NCI-H1694 (cell line): ENCODE results near the gene KLRC3.
"Not testable (repeated sequence)": the region's sequence is repeated elsewhere in the genome, so short reads cannot be mapped to it uniquely, and the experiment has no call there.

Source experiments
- DNase-seq: peaks from one replicate; lab custom pipeline; 2025; lab: John Stamatoyannopoulos, UW

The KLRC3 gene

DNA sequence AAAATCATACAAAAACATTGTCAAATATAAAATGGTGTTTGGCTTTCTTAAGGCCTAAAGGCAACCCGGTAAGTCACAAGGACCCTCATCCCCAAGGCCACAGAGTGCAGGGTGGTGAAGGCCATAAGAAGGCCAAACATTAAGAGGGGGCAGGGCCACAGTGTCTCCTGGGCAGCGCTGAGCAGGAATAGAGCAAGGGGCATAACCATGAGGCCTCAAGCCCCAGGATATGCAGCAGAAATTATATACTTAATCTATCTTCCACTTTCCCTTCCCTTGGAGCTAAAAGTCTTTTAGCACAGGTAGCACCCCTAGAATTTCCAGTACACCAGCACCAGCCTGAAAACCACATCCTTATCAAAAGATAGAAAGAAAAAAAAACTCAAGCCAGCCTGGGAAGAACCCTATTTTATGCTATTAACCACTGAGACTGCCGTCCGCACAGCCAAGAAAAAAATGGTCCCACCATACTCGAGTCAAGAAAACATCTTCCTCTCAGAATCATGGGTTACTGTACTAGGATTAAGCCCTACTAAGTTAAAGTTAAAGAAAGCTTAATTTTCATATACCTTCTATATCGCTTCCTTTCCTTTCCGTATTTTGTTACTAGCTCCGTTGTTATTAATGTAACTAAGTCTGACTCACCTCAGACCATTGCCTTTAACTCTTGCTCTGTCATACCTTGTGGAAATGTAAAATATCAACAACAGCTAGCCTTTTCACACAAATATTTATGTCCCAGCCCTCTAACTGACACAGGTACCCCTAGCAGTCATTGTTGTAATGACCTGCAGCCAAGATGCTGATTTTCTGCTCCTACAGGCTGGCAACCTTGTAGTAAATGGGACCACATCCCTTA, 50.6 kb downstream of the KLRC3 start:
- DNase-seq, result no peak

DNA sequence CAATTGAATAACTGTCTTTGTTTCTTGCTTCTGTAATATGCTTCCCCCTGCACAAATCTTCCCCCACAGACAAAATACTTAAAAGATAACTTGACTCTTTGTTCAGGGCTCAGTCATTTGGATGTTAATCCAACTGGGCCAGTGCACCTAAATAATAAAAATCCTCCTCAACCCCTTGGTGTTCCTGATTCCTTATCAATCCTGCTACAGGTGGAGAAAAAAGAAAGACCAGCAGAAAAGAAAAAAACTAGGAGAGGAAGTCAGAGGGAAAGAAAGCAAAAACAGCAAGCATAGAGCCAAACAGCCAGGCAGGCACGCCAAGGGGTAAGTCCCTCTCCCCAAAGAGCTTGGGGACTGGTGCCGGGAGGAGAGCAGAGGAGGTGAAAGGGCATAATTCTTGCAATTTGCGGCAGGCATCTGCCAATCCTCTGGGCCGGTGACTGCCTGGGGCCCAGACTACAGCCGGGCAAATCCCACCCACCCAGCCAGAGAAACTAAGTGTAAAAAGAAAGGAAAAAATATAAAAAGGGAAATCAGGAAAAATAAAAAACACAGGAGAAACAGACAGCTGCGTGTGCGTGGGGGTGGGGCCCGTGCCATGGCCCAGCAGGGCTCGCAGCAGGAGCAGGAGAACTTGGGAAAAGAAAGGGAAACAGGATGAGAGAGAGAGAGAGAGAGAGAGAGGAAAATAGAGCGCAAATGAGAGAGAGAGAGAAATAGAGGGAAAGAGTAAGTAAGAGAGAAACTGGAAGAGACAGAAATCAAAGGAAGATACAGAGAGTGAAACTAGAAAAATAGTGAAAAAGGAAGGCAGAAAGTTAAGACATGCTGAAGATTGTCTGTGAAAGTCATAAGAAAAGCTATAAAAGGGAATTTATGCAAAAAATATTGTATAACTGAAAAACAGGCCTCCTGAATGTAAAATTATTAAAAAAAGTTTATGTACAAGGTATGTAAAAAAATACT, 51.9 kb downstream of the KLRC3 start:
- DNase-seq, result no peak

DNA sequence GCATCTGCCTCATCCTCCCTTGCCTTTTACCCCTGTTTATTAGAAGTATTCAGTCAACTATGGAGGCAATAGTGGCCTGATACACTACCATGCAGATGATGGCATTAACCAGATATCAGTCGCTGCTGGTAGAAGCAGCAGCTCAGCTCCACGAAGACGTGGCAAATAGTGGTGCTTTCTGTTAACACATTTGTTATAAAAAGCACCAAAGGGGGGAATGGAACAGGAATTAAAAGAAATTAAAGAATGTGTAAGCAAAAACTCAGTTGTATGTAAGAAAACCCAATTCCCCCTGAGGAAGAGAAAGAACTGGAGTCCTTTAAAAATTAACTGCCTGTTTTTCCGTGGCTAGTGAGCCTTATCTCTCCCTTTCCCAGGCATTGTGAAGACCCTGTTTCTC, 52.7 kb downstream of the KLRC3 start:
- not testable (repeated sequence) for DNase-seq

DNA sequence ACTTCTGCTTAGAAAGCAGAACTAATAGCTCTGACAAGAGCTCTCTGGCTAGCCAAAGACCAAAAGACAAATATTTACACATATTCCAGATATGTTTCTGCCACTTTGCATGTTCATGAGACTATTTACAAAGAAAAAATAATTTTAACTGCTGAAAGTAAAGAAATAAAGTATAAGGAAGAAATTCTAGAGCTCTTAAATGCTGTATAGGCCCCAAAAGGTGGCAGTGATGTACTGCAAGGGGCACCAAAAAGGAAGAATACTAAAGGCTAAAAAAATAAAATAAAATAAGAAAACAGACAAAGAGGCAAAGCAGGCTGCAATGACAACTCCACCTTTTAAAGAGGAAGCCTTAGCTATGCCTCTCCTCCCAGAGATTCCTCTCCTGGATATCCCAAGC, 53.5 kb downstream of the KLRC3 start:
- DNase-seq, result no peak

DNA sequence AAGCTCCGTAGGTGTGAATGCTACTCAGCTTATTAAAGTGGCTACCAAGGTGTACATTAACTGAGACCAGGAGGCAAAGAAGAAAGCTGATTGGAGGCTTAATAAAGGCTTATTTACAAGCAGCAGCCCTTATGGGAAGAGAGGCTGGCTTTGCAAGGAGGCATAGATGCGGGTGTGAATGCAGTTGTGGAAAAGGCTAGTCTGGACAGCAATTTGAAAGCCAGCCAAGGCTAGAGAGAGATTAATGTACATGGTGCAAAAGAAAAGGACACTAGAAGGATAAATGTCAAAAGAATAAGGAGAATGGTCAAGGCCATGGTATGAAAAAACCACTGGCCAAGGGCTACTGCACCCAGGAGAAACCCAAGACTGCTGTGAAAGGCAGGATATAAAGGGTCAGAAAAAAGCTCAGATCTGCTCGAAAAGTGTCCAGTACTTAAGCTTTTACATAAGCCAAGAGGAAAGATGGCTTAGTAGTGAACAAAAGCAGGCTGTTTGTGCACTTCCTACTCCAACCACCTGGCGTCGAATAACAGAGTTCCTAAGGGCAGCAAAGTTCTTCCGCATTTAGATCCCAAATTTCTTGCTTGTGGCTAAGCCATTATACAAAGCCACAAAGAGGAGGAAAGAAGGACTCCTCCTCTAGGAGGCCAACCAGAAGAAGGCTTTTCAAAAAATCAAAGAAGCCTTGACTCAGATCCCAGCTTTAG, 54.5 kb downstream of the KLRC3 start:
- no peak for DNase-seq

DNA sequence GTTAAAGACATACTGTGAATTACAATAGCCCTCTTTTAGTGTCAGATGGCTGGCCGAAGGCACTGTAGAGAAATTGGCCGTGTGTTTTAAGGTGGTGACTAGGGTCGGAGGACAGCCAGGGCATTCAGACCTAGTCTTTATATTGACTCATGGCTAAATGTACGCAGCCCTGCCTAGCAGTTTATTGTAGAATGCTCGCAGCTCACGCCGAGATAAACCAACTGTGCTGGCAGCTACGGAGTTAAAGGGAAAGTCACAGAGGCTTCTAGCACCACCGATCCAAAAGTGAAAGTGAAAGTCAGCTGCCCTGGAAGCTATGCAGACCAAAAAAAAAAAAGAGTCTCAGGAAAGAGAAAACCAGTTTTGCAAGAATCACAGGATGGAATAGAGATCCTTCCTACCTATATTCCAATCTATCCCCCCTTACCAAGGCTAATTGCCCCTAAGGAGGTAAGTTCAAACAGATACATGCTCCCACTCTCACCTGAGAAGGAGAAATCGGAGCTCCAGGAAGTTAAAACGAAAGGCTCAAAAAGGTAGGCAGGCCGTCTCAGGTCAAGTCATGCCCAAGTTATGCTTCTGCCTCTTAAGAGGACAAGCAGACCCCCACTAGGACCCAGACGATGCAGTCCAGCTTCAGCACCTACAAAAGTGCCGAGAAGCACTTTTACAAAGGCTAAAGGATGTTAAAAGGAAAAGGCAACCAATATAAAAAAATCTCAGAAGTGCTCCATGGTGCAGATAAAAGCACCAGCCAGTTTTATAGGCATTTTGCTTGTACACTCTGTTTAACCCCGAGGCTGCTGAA, 55.4 kb downstream of the KLRC3 start:
- peak; percentile 60 for DNase-seq

GRCh38 chr12:10363914-10364814, 56.2 kb downstream of the KLRC3 start:
- DNase-seq, result no peak

- no peak for DNase-seq
Measured at GRCh38 chr12:10363658-10363913, 56.8 kb downstream of the KLRC3 start.

DNA sequence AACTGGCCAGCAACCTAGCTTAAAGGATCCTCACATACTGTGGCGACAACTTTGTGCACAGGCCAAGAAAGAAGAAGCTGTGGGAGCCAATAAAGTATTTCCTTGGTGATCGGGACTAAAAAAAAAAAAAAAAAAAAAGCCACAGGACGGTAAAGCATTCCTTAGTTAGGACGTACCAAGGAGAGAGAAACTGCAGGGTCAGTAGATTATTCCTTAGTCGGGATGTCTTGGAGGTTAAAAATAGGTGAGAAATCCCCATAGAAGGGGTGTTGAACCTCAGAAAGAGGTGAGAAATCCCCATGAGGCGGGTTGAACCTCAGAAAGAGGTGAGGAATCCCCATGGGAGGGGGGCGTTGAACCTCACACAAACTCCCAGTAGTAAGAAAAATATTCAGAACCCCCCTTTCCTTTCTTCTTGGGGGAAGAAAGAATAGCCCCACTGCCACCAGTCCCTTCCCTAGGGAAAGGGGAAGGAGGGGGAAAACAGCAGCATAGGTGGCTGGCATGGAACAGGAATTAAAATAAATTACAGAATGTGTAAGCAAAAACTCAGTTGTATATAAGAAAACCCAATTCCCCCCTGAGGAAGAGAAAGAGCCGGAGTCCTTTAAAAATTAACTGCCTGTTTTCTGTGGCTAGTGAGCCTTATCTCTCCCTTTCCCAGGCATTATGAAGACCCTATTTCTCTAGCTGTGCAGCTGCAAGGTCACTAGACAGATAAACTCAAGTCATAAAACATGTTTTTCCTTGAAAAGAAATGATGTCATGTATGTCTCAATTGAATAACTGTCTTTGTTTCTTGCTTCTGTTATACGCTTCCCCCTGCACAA, 57.4 kb downstream of the KLRC3 start:
- no peak for DNase-seq

- no peak for DNase-seq
Measured at GRCh38 chr12:10362325-10362724, 58.1 kb downstream of the KLRC3 start.
